Measurements from ENCODE around the gene EHMT1.

The EHMT1 gene

DNA sequence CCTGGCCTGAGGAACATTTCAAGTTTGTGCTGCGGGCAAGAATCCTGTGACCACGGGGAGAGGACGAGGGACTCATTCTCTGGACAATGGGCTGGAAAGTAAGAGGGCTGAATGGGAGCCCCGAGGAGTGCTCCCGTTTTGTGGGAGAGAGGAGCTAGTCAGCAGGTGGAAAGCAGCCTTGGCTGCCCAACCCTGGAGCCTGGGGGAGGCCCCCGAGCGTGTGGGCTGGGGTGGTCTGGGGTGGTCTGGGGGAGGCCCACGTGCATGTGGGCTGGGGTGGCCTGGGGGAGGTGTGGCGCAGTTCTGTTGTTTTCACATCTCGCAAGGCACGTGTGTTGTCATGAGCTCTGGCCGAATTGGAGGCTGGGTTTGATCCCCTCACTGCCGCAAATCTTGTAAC is 27.5 kb downstream of the EHMT1 start:
- no peak for DNase-seq (ENCODE audit: low read depth in 3 of 3)

DNA sequence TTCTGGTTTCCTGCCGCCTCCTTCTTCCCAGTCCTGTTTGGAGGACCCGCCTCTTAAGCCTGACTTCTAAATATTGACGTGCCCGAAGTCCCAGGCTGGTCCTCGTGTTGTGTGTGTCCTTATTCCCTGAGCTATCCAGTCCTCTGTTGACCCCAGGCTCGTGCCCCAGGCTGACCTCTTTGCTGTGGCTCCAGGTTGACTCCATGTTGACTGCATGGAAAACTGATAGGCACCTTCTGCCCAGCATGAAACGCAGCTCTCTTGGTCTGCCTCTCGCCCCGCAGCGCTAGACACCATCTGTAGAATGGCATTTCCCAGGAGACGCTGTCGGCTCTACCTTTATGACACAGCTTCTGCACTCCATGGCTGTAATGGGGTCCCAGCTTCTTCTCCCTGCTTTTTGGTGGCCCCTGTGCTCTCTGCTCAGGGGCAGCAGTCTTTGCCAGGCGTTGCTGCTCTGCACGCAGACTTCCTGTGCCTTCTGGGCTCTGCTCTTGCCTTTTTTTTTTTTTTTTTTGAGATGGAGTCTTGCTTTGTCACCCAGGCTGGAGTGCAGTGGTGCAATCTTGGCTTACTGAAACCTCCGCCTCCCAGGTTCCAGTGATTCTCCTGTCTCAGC is 28.4 kb downstream of the EHMT1 start:
- DNase-seq (ENCODE audit: low read depth in 3 of 3) = no peak

DNA sequence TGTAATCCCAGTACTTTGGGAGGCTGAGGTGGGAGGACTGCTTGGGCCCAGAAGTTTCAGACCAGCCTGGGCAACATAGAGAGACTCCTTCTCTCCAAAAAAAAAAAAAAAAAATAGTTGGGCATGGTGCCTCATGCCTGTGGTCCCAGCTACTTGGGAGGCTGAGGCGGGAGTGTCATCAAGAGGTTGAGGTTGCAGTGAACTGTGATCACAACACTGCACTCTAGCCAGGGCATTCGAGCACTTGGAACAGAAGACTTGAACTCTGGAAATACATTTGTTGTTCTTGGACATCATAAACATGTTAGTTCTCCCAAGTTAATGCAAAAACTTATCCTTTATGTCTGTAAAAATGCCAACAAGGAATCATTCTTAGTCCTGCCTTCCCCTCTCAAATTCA is 29.6 kb downstream of the EHMT1 start:
- DNase-seq (ENCODE audit: low read depth in 3 of 3) = no peak

DNA sequence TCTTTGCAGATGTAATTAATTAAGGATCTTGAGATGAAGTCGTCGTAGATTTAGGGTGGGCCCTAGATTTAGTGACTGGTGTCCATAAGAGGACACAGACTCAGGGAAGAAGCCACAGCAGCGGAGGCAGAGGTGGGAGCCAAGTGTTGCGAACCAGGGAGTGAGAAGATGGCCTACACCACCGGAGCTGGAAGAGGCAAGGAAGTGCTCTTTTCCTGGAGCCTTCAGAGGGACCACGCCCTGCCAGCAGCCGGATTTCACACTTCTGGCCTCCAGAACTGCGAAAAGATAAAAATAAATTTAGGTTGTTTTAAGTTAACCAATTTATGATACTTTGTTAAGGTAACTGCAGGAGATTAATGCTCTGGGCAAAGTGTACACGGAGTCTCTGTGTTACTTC is 30.7 kb downstream of the EHMT1 start:
- no peak for DNase-seq (ENCODE audit: low read depth in 3 of 3)

DNA sequence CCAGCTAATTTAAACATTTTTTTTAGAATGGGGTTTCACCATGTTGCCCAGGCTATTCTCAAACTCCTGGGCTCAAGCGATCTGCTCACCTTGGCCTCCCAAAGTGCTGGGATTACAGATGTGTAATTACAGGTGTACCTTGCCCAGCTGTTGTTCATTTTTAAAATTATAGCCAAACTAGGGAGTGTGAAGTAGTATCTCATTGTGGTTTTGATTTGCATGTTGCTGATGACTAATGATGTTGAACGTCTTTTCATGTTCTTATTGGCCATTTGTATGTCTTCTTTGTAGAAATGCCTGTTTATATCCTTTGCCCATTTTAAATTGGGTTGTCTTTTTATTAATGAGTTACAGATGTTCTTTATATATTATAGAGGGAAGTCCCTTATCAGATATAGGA is 31.5 kb downstream of the EHMT1 start:
- no peak for DNase-seq (ENCODE audit: low read depth in 3 of 3)

DNA sequence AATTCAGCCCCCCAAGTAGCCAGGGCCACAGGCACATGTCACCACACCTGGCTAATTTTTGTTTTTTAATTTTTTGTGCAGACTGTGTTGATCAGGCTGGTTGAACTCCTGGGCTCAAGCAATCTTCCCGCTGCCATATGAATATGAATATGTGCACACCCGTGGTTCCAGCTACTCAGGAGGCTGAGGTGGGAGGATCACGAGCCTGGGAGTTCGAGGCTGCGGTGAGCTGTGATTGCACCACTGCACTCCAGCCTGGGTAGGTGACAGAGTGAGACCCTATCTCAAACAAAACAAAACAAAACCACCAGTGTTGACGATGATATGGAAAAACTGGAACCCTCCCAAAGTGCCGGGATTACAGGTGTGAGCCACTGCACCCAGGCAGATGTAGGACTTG is 32.0 kb downstream of the EHMT1 start:
- no peak for DNase-seq (ENCODE audit: low read depth in 3 of 3)

DNA sequence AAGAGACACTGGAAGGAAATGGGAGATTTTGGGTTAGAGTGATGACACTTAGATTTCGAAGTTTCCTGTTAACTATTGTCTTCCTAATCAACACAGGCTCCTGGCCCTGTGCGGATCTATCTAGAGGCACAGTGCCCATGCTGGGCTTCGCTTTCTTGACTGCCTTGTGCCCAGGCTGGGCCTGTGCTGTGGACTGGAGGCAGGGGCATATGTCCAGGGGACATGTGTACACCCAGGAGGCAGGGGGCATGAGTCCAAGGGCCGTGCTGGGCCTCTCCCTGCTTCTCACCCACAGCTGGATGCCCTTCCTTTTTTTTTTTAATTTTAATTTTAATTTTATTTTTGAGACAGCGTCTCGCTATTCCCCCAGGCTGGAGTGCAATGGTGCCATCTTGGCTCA is 37.6 kb downstream of the EHMT1 start:
- no peak for DNase-seq (ENCODE audit: low read depth in 3 of 3)

DNA sequence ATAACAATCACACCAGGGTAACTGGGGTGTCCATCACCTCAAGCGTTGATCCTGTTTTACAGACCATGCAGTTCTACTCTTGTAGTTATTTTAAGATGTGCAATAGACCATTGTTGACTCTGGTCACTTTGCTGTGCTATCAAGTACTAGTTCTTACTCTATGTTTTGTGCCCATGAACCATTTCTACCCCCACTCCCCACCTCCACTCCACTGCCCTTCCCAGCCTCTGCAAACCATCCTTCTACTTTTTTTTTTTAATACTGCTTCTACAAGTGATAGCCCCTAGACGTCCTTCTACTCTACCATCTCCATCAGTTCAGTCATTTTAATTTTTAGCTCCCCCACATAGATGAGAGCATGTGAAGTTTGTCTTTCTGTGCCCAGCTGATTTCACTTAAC is 38.8 kb downstream of the EHMT1 start:
- no peak for DNase-seq (ENCODE audit: low read depth in 3 of 3)

DNA sequence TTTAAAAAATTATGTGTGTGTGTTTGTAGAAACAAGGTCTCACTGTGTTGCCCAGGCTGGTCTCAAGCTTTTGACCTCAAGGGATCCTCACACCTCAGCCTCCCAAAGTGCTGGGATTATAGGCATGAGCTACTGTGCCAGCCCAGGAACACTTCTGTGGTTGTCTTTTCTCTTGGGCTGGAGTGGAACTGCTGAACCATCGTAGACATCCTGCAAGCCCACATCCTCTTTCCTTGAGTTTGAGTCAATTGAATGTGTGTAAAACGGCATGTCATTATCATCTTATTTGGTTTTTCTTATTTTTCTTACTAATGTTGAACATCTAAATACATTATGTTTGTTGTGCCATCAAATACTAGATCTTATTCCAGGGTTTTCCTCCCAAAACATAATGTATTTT is 40.0 kb downstream of the EHMT1 start:
- no peak for DNase-seq (ENCODE audit: low read depth in 3 of 3)

DNA sequence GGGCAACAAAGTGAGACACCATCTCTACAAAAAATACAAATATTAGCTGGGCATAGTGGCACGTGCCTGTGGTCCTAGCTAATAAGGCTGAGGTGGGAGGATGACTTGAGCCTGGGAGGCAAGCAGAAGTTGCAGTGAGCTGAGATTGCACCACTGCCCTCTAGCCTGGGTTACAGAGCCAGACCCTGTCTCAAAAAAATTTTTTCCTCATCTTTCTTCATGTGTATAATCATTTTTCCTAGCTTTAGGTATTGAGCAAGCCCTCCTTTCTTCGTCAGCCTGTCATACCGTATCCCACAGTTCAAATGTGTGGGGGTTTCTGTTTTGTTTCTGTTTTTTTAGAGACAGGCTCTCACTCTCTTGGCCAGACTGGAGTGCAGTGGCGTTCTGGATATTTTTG is 41.3 kb downstream of the EHMT1 start:
- no peak for DNase-seq (ENCODE audit: low read depth in 3 of 3)

DNA sequence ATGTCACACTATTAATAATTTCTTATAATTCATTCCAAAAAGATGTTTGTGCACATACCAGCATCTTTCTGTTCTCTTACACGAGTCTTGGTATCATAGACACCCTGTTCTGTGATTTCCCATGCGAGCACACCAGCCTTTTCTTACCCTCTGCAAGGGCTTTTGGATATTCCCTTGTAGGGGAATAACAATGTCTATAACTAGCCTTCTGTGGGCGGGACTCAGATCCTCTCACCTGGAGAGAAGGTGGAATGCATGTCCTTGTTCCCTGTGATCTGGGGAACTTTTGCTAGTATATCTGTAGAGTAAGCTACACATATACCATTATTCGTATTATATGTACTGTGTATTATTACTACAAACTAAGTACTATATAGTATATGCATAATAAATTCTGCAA is 44.8 kb downstream of the EHMT1 start:
- DNase-seq (ENCODE audit: low read depth in 3 of 3) = no peak

DNA sequence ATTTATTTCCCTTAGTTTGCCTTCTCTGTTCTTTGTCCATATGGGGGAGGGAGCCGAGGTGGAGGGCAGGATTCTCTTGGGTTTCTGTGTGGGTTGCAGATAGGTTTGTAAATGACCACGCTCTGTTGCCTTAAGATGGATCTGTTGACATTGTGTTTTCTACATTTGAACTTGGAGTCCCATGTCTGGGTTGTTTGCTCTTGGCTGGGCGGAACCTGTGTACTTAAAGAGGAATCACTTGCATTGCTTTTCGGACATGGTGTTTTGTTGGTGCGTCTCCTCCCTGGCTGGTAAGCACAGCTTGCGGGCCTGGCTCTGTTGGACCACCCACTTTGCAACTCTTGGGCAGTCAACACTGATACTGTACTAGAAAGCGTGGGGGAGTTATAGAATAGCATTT is 45.9 kb downstream of the EHMT1 start:
- no peak for DNase-seq (ENCODE audit: low read depth in 3 of 3)

DNA sequence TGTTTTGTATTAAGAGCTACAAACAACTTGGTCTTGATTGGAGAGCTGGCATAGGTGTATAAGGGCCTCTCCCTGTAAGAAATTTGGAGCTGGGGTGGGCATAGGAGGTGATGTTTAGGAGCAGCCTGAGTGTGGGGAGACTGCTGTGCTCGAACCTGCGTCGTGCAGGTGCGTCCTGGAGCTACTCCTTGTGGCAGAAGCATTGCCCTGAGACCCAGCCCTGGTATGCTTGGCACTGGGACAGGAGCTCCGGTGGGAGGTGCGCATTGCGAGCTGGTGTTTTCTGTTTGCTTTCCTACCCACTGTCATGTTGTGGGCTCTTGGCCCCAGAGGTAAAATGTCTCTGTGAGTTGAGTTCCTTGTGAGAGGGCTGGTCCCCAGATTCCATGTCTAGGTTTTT is 46.4 kb downstream of the EHMT1 start:
- no peak for DNase-seq (ENCODE audit: low read depth in 3 of 3)

DNA sequence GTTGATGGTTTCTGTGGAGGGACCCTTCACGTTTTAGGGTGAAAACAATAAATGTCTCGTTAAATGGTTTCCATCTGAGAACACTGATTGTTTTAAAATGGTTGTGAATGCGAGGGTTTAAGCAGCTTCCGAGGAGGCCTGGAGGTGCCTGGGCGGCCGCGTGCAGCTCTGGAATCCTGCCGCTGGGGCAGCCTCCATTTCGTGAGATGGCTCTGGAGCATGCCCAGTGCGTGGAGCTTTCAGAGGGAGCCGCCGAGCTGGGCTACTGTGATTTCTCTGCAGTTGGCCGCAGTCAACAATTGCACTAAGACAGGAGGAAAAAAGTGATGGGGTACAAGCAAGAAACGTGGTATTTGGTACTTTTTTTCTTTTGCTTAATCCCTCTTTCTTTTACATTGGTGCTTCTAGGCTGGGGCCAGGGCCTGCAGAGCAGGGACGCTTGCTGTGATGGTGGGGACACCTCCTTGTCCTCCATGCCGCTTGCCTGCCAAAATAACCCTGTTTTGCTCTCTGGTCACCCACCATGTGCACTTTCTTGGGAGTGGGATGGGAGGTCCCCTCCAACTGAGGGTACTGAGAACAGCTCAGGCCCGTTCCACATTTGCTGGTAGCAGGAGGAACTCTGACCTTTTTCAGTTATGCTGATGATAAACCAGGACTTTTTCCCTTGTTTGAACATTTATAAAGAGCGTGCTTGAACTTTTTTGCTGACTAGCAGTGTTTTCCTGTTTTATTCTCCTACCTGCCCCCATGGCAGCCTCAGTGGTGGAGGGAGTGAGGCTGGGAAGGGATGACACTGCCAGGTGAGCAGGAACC is 47.1 kb downstream of the EHMT1 start:
- no peak for DNase-seq (ENCODE audit: low read depth in 3 of 3)

DNA sequence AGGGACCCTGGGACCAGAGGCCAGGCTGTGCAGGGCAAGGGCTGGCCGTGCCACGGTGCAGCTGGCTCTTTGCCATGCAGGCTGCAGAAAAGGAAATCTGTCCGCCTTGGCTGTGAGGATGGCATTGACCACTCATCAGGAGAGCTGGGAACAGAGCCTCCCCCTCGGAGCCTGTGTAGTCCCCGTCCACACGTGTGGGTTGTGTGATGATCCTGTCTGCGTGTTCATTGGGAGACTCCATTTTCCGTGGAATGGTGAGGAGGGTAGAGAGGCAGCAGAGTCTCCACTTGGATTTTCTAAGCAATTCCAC is 47.7 kb downstream of the EHMT1 start:
- no peak for DNase-seq (ENCODE audit: low read depth in 3 of 3)

DNA sequence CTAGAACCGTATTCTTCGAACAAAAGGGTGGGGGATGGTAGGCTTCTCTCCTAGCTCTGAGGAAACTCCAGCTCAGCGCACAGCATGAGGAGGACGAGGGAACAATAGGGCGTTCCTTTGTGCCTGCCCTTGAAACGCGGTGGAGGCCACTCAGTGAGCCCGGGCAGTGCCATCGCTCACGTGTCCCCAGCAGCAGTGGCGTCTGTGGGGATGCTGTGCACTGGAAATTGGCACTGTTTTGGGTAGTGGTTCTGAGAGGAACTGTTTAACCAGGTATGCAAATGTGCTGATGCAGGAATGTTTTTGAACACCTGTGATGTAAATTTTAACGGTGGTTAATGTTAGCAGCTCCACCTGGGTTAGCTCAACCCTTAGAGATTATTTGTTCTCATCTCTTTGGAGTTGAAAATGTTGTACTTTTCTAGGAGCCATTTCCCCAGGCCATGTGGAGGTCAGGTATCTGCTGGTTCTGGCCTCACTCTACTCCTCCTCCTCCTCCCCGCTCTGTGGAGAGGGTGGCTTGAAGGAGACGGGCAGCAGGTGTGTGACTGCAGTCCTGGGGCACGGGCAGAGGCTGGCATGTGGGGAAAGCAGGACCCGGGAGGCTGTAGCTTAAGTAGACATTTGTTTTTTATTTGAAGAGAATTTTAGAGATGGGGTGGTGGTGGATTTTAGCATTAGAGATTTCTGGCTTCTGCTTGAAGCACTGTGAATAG is 48.3 kb downstream of the EHMT1 start:
- DNase-seq (ENCODE audit: low read depth in 3 of 3) = no peak

DNA sequence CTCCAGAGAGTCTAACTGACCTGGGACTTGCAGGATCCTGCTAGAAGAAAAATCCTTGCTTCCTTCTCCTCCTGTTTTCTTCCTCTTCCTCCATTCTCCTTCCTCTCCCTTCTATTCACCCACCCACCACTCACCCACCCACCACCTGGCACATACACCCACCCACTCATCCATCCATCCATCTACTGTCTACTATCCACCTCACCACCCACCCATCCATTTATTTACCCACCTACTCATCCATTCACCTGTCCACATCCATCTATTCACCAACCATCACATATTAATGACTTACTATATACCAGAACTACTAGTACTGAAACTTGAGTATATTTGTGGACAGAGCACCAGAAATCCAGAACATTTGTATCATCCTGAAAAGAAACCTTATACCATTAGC is 49.4 kb downstream of the EHMT1 start:
- DNase-seq (ENCODE audit: low read depth in 3 of 3) = no peak

DNA sequence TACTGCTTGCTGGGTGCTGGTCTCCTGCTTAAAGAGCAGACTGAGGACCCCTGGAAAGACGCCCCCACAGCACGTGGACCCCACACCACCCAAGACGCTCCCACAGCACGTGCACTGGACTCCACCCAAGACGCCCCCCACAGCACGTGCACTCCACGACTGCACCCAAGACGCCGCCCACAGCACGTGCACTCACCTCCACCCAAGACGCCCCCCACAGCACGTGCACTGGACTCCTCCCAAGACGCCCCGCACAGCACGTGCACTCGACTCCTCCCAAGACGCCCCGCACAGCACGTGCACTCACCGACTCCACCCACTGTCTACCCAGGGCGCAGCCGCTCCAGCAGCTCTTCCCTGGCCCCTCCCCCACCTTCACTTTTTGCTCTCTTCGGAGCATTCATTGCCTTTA is 50.5 kb downstream of the EHMT1 start:
- no peak for DNase-seq (ENCODE audit: low read depth in 3 of 3)

DNA sequence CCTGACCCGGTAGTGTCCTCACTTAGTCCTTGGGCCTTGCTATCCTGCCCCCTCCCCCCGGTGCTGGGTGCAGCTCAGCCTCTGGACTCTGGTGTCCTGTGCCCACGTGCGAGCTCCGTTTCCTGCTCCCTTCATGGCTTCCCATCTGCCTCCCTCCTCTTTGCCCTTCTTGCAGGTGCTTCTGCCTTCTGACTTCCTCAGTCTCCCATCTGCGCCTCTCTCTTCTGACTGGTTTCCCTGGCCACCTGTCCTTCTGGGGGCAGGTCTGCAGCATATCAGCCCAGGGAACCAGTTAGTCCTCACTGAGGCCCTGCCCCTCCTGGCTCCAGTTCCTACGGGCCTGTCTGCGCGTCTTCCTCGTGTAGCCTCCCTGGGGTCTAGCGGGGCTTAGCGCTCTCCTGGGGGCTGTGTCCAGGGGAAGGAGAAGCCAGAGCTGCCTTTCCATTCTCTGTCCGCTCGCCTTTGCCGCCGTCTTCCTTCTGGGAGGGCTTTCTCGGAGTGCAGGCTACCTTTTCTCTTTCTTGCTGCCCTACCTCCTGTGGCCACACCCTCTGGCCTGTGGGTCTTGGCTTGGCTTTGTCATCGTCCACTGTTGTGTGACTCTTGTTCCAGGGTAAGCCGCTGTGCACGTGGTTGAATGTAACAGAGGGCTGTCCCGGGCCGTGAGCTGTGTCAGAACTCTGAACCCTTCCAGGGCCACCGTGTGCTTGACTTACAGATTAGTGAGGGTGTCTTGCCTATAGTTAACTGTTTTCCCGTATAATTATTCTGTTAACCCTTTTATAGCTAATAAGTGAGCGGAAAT is 51.8 kb downstream of the EHMT1 start:
- no peak for DNase-seq (ENCODE audit: low read depth in 3 of 3)

DNA sequence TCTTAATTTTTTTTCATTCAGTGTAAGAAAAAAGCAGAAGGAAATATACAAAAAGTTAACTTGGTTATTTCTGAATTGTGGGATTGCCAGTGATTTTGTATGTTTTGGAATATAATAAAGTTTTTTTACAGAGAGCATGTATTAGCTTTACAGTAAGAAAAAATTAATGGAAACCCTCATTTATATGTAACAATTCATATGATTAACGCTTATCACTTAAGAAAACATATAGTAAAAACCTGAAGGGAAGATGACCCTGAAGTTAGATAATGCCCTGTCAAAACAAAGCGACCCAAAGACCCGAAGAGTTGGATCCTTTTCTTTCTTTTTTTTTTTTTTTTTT is 52.4 kb downstream of the EHMT1 start:
- DNase-seq (ENCODE audit: low read depth in 3 of 3) = no peak

DNA sequence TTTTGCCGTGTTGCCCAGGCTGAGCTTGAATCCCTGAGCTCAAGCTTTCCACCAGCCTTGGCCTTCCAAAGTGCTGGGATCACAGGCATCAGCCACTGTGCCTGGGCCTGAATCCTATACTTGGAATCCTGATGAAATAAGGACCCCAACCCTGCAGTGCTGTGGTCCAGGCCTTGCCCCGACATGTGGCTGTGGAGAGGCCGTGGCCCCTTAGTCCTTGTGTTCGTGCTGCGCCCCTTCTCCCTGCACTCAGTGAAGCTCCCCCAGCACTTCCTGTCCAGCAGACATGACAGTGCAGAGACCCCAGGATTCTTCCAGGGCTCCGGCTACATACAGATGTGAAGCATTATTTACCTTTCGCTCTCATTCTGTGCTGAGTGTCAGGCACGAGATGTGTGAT is 52.9 kb downstream of the EHMT1 start:
- DNase-seq (ENCODE audit: low read depth in 3 of 3) = no peak

All from stimulated activated CD4-positive, alpha-beta T cell treated with anti-CD3 and anti-CD28 coated beads, TNF-alpha, amount 100 ng/mL, for 48 hours (primary cell).